Myocyte (in vitro differentiated cells): ENCODE data around the gene EFS. TPM values are rescaled to one million over a fixed set of nuclear protein-coding genes. Genes with fewer than 3 reads are reported as not detected.
A peak's percentile ranks its signal among the peaks of the same experiment; 100 is the strongest.

Experiments
- DNase-seq: peaks from one replicate; pipeline ENCODE4 v3.0.0-alpha.2; 2012; ENCODE audit warnings: low read depth
- total RNA-seq: library from RNA; depleted of rRNA; stranded (reverse); fragments of >200 nt; gene quantifications from 2 replicates; pipeline ENCODE4 v1.2.3, GENCODE V29; 2014

EFS gene
- total RNA-seq, 1 donor from 2014 or later, result not detected

- DNase-seq, result no peak
Observed at GRCh38 chr14:23359167-23359626, 5.8 kb downstream of the EFS start.

- DNase-seq, result no peak
Observed at GRCh38 chr14:23358553-23359166, 6.3 kb downstream of the EFS start.

GRCh38 chr14:23358042-23358441 is 6.9 kb downstream of the EFS start:
- no peak for DNase-seq

GRCh38 chr14:23357261-23357660 is 7.7 kb downstream of the EFS start:
- no peak for DNase-seq

GRCh38 chr14:23356662-23357061 is 8.3 kb downstream of the EFS start:
- DNase-seq, result no peak

- no peak for DNase-seq
Observed at GRCh38 chr14:23355871-23356435, 9.0 kb downstream of the EFS start.

GRCh38 chr14:23354990-23355389 is 10.0 kb downstream of the EFS start:
- DNase-seq, result no peak

- no peak for DNase-seq
Observed at GRCh38 chr14:23353433-23353780, 11.6 kb downstream of the EFS start.

GRCh38 chr14:23352506-23353432 is 12.2 kb downstream of the EFS start, which contains the start of gene SLC22A17:
Gene SLC22A17, minus strand, starts transcription at chr14:23352887.
- DNase-seq, result peak; percentile 69

- DNase-seq, result no peak
Observed at GRCh38 chr14:23351681-23352505, 13.1 kb downstream of the EFS start.

- no peak for DNase-seq
Observed at GRCh38 chr14:23349156-23349845, 15.7 kb downstream of the EFS start.

GRCh38 chr14:23348297-23348655 is 16.7 kb downstream of the EFS start:
- no peak for DNase-seq

GRCh38 chr14:23347406-23348296 is 17.3 kb downstream of the EFS start:
- no peak for DNase-seq

- DNase-seq, result no peak
Observed at GRCh38 chr14:23346693-23347405, 18.1 kb downstream of the EFS start.

- no peak for DNase-seq
Observed at GRCh38 chr14:23345987-23346692, 18.8 kb downstream of the EFS start.

- DNase-seq, result no peak
Observed at GRCh38 chr14:23344481-23344880, 20.5 kb downstream of the EFS start.

GRCh38 chr14:23339506-23340268 is 25.3 kb downstream of the EFS start:
- no peak for DNase-seq

- no peak for DNase-seq
Observed at GRCh38 chr14:23335623-23336022, 29.3 kb downstream of the EFS start.
